ENCODE data around the gene NR2F6. TPM values are rescaled to one million over a fixed set of nuclear protein-coding genes. Genes with fewer than 3 reads are reported as not detected.

Gene NR2F6
- total and polyA plus RNA-seq, 2 of the 4 experiments (the other 2 are of a cell fraction) = 8.4 to 20.5 TPM

GRCh38 chr19:17227798-17228367 lies 17.8 kb downstream of the NR2F6 start:
- peak overlapping the region; percentile 21; the same call in 1 of the 2 replicates for H2AK5ac ChIP-seq (ENCODE audit: low read depth, low read length)
- dilution Hi-C loops (cut with HindIII; ENCODE audit: low sequenced_read_pairs, unreplicated experiment) = no loop called here
- H3K4me2 ChIP-seq (ENCODE audit: low read depth, low read length) = no peak overlapping the region
- ChIA-PET CTCF (no interaction called here), POLR2A (ENCODE audit: unreplicated experiment) (no interaction called here)
- 79% methylated on average over 8 of the region's 13 CpGs; no CpG with 5 or more reads in 1 of the 2 experiments for WGBS, 2 experiments (ENCODE audit: extremely low coverage in 2 of 2, insufficient read length in 1 of 2)
- no peak overlapping the region for H2BK20ac ChIP-seq (ENCODE audit: low read depth, low read length)
- no peak overlapping the region for H3K4ac ChIP-seq (ENCODE audit: low read depth, low read length)
- no peak overlapping the region for H3K56ac ChIP-seq (ENCODE audit: extremely low read depth, insufficient read depth, low read length)
- H3K23ac ChIP-seq (ENCODE audit: low read depth, low read length) = no peak overlapping the region
- intact Hi-C loops (cut with micrococcal nuclease) = no loop called here
- H3K36me3 ChIP-seq (ENCODE audit: control insufficient read depth, insufficient read depth, low read length) = peaks cover 30% of the 10 kb centered on the region
- H3K27me3 ChIP-seq (ENCODE audit: control insufficient read depth, insufficient read depth, low read length) = no peaks in the 10 kb centered on the region
- no peak overlapping the region for H4K91ac ChIP-seq (ENCODE audit: insufficient read depth, low read depth, low read length)
- no peak overlapping the region for H2AK9ac ChIP-seq (replicated peaks; ENCODE audit: low read depth, low read length, poor library complexity)
- TF ChIP-seq POLR2A (IDR thresholded peaks at IDR 0.05; ENCODE audit: low read depth, low read length) (no peak), RAD21 (IDR thresholded peaks at IDR 0.05; ENCODE audit: low read length) (no peak), BHLHE40 (IDR thresholded peaks at IDR 0.05; ENCODE audit: low read depth, low read length) (no peak), MAZ (IDR thresholded peaks at IDR 0.05; ENCODE audit: borderline replicate concordance, low read depth, low read length) (no peak), ELK1 (IDR thresholded peaks at IDR 0.05; ENCODE audit: borderline replicate concordance, low read depth, low read length) (no peak), MXI1 (IDR thresholded peaks at IDR 0.05; ENCODE audit: borderline replicate concordance, low read depth, low read length) (no peak)
- H4K20me1 ChIP-seq (ENCODE audit: insufficient read depth, low read length) = no peaks in the 10 kb centered on the region; the same call in 1 of the 2 replicates
- 0 out of 2 replicates have a peak, but pooled peaks cover 8% of the 10 kb centered on the region for H3K9me1 ChIP-seq (ENCODE audit: insufficient read depth, low read length)
- no peak overlapping the region for H4K5ac ChIP-seq (ENCODE audit: low read depth, low read length)
- H3K4me1 ChIP-seq (ENCODE audit: control insufficient read depth, insufficient read depth, low read length) = peaks cover 3% of the 10 kb centered on the region
- no peaks in the 10 kb centered on the region for H3K9me3 ChIP-seq (ENCODE audit: control insufficient read depth, insufficient read depth, low read length)
- H3K14ac ChIP-seq (replicated peaks; ENCODE audit: low read depth, low read length) = no peak overlapping the region
- H3K79me1 ChIP-seq (ENCODE audit: low read depth in 1 of 2, low read length in 2 of 2) = peaks cover 11 to 41% of the 10 kb centered on the region in 2 experiments
- H2BK120ac ChIP-seq (ENCODE audit: low read depth, low read length) = no peak overlapping the region
- no peak overlapping the region for H3K9ac ChIP-seq (ENCODE audit: low read depth, low read length)
- no peak for DNase-seq
- H2AFZ ChIP-seq (replicated peaks; ENCODE audit: low read length, poor library complexity) = no peak overlapping the region
- H3K18ac ChIP-seq (ENCODE audit: low read depth, low read length) = no peak overlapping the region
- no TSS peak for BruUV-seq (replicated peaks)
- in situ Hi-C loops (cut with MboI; ENCODE audit: low sequenced_read_pairs) = no loop called here
- H3K4me3 ChIP-seq (ENCODE audit: insufficient read depth, low read depth, low read length) = no peak overlapping the region
- no peak overlapping the region for H4K8ac ChIP-seq (ENCODE audit: low read depth in 2 of 2, low read length in 2 of 2)
- H3K27ac ChIP-seq (ENCODE audit: insufficient read depth, low read length) = no peak overlapping the region
- no peak overlapping the region for H2BK15ac ChIP-seq (ENCODE audit: low read depth, low read length)
- H2BK5ac ChIP-seq (ENCODE audit: low read depth, low read length, poor library complexity, severe bottlenecking) = no peak overlapping the region
- no peak for ATAC-seq (ENCODE audit: low read depth)

Data from IMR-90 (cell line).